ENCODE data around the gene DPH1.

- TF ChIP-seq RBAK (tag by site-specific recombination; IDR thresholded peaks at IDR 0.05) (no peak), ZNF138 (tag by site-specific recombination; IDR thresholded peaks at IDR 0.05; ENCODE audit: borderline replicate concordance) (no peak), ZNF521 (tag by site-specific recombination; IDR thresholded peaks at IDR 0.05) (no peak), KLF1 (tag by site-specific recombination; IDR thresholded peaks at IDR 0.05) (no peak), HOXA7 (CRISPR knock-in tag; IDR thresholded peaks at IDR 0.05; ENCODE audit: borderline replicate concordance) (no peak)
- TF ChIP-seq, protein P1, sequence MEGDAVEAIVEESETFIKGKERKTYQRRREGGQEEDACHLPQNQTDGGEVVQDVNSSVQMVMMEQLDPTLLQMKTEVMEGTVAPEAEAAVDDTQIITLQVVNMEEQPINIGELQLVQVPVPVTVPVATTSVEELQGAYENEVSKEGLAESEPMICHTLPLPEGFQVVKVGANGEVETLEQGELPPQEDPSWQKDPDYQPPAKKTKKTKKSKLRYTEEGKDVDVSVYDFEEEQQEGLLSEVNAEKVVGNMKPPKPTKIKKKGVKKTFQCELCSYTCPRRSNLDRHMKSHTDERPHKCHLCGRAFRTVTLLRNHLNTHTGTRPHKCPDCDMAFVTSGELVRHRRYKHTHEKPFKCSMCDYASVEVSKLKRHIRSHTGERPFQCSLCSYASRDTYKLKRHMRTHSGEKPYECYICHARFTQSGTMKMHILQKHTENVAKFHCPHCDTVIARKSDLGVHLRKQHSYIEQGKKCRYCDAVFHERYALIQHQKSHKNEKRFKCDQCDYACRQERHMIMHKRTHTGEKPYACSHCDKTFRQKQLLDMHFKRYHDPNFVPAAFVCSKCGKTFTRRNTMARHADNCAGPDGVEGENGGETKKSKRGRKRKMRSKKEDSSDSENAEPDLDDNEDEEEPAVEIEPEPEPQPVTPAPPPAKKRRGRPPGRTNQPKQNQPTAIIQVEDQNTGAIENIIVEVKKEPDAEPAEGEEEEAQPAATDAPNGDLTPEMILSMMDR (tag by site-specific recombination; IDR thresholded peaks at IDR 0.05), result no peak
Measured at GRCh38 chr17:2040219-2040827, 10.4 kb downstream of the DPH1 start.

Data from HEK293 (cell line).